ENCODE data around the gene STMND1.
"Not testable (repeated sequence)": the region's sequence is repeated elsewhere in the genome, so short reads cannot be mapped to it uniquely, and the experiment has no call there.

GRCh38 chr6:17073596-17073995, 28.3 kb upstream of the STMND1 start:
- TF ChIP-seq POLR2A, CTCF (IDR thresholded peaks at IDR 0.05): not testable (repeated sequence)

Data from sigmoid colon (tissue), 3 donors.